Hepatocyte (in vitro differentiated cells): ENCODE measurements around the gene PEX1.

Experiments
- EZH2 ChIP-seq: fragments of 200-600 bp; sonication (generic); IDR thresholded peaks from 2 replicates; pipeline ENCODE4 v1.6.1; 2016; ENCODE audit warnings: antibody characterized with exemption, mild to moderate bottlenecking, borderline replicate concordance
- EZH2phosphoT487 ChIP-seq: fragments of 200-600 bp; sonication (generic); IDR thresholded peaks from one replicate; pipeline ENCODE4 v1.6.1; 2018; ENCODE audit warnings: antibody characterized with exemption, mild to moderate bottlenecking, low read depth, moderate library complexity; ENCODE audit not compliant: unreplicated experiment, severe bottlenecking
- TF ChIP-seq, protein P1 (sequence below): fragments of 200-600 bp; sonication (generic); IDR thresholded peaks from 2 replicates; pipeline ENCODE4 v1.5.1; 2016; ENCODE audit warnings: antibody characterized with exemption, mild to moderate bottlenecking; ENCODE audit not compliant: poor library complexity

DNA sequence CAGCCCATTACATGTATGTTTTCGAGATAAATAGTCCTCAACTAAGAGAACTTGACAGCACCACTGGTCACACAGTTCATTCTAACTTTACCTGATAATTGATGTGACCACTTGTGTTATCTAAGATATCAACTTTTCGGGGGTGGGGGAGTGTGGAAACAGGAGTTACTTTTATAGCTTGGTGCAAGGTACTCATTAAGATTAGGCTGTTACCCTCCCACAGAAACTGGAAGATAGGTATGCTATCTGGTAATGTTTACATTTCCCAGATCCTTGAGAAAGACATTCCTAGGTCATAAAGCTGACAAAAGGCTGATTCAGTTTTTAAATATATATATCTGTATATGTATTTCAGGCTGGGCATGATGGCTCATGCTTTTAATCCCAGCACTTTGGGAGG lies 61.6 kb downstream of the PEX1 start:
- TF ChIP-seq, protein P1, sequence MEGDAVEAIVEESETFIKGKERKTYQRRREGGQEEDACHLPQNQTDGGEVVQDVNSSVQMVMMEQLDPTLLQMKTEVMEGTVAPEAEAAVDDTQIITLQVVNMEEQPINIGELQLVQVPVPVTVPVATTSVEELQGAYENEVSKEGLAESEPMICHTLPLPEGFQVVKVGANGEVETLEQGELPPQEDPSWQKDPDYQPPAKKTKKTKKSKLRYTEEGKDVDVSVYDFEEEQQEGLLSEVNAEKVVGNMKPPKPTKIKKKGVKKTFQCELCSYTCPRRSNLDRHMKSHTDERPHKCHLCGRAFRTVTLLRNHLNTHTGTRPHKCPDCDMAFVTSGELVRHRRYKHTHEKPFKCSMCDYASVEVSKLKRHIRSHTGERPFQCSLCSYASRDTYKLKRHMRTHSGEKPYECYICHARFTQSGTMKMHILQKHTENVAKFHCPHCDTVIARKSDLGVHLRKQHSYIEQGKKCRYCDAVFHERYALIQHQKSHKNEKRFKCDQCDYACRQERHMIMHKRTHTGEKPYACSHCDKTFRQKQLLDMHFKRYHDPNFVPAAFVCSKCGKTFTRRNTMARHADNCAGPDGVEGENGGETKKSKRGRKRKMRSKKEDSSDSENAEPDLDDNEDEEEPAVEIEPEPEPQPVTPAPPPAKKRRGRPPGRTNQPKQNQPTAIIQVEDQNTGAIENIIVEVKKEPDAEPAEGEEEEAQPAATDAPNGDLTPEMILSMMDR: no peak
- TF ChIP-seq EZH2phosphoT487 (no peak), EZH2 (no peak)
